Neural cell (in vitro differentiated cells): Measurements from ENCODE around the gene UBQLNL.

Experiments
- EZH2 ChIP-seq: fragments of 200-600, 300-800 bp; shearing (Covaris generic), sonication (generic); IDR thresholded peaks from 2 replicates; pipeline ENCODE4 v1.6.1; 2014; ENCODE audit warnings: antibody characterized with exemption, low read length, borderline replicate concordance, mild to moderate bottlenecking; ENCODE audit not compliant: insufficient read depth, poor library complexity, severe bottlenecking
- TAF1 ChIP-seq: IDR thresholded peaks from 2 replicates; pipeline ENCODE4 v1.6.1; 2012; ENCODE audit warnings: low read depth
- TF ChIP-seq, protein P1 (sequence below): fragments of 450-650 bp; IDR thresholded peaks from 2 replicates; pipeline ENCODE4 v1.5.1; 2014; ENCODE audit warnings: antibody characterized with exemption, mild to moderate bottlenecking, moderate library complexity; ENCODE audit not compliant: poor library complexity, severe bottlenecking

DNA sequence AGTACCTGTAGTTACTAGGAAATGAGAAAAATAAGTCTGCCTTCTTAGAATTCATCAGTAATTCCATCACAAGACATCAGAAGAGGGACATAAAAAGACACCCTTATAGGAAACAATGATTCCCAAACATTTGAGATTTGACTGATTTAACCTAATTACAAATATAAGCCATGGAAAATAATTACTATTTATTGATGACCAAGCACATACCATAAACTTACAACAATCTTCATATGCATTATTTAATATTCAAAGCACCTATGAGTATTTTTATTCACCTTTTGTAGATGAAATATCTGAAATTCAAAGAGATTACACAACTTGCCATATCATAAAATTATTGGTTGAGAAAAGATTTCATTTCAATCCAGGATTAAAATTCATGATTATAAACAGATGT, 42.6 kb downstream of the UBQLNL start:
- TF ChIP-seq, protein P1, sequence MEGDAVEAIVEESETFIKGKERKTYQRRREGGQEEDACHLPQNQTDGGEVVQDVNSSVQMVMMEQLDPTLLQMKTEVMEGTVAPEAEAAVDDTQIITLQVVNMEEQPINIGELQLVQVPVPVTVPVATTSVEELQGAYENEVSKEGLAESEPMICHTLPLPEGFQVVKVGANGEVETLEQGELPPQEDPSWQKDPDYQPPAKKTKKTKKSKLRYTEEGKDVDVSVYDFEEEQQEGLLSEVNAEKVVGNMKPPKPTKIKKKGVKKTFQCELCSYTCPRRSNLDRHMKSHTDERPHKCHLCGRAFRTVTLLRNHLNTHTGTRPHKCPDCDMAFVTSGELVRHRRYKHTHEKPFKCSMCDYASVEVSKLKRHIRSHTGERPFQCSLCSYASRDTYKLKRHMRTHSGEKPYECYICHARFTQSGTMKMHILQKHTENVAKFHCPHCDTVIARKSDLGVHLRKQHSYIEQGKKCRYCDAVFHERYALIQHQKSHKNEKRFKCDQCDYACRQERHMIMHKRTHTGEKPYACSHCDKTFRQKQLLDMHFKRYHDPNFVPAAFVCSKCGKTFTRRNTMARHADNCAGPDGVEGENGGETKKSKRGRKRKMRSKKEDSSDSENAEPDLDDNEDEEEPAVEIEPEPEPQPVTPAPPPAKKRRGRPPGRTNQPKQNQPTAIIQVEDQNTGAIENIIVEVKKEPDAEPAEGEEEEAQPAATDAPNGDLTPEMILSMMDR, result no peak
- TF ChIP-seq TAF1 (no peak), EZH2 (no peak)
